Panc1 (cell line): Measurements from ENCODE around the gene MT1H. TPM values are rescaled to one million over a fixed set of nuclear protein-coding genes. Genes with fewer than 3 reads are reported as not detected.

ENCODE experiments used
- ATAC-seq: fragments of 200-7000 bp; cut with Tn5 transposase; 2 replicates; pipeline ENCODE4 v1.9.1; 2020; ENCODE audit warnings: mild to moderate bottlenecking, moderate library complexity
- BruUV-seq: library from RNA; stranded (reverse); fragments of 400-500 nt; replicated peaks from 2 replicates; lab custom pipeline; 2021; lab: Mats Ljungman, UMichigan
- CTCF ChIA-PET: fragments of 300-600 bp; sonication (Branson Sonifier 250); formaldehyde crosslinking; loops from one replicate; lab custom pipeline; 2022; ENCODE audit warnings: antibody characterized with exemption; lab: Charles Lee
- POLR2A ChIA-PET: fragments of 300-600 bp; sonication (Branson Sonifier 250); formaldehyde crosslinking; loops from one replicate; lab custom pipeline; 2022; ENCODE audit warnings: antibody characterized with exemption; lab: Charles Lee
- DNase-seq: peaks from one replicate; pipeline ENCODE4 v3.0.0-alpha.2; 2010; ENCODE audit warnings: low read depth, low spot score
- H3K27ac ChIP-seq: 2 replicates; pipeline ENCODE4 v1.5.1; 2011; ENCODE audit warnings: mild to moderate bottlenecking, low read length, inconsistent platforms
- H3K27me3 ChIP-seq: fragments of 200-500 bp; sonication (Bioruptor generic); 2 replicates; pipeline ENCODE4 v1.6.0; 2014; ENCODE audit warnings: low read length, inconsistent platforms; ENCODE audit not compliant: control insufficient read depth, insufficient read depth
- H3K36me3 ChIP-seq: fragments of 200-500 bp; sonication (Bioruptor generic); 2 replicates; pipeline ENCODE4 v1.5.1; 2014; ENCODE audit warnings: inconsistent platforms, mild to moderate bottlenecking, low read length, moderate library complexity; ENCODE audit not compliant: control insufficient read depth, insufficient read depth
- H3K4me1 ChIP-seq: 2 replicates; pipeline ENCODE4 v1.5.1; 2011; ENCODE audit warnings: inconsistent platforms, mild to moderate bottlenecking, low read length, moderate library complexity; ENCODE audit not compliant: control insufficient read depth, insufficient read depth
- H3K4me3 ChIP-seq, 2 experiments: 2 replicates each; pipeline ENCODE4 v1.5.1; 2011 to 2012; ENCODE audit warnings: low read depth in 2 of 2, low read length in 2 of 2, mild to moderate bottlenecking in 2 of 2, inconsistent platforms in 1 of 2, moderate library complexity in 1 of 2
- H3K9me3 ChIP-seq: fragments of 200-500 bp; sonication (Bioruptor generic); 2 replicates; pipeline ENCODE4 v1.5.1; 2014; ENCODE audit warnings: low read depth, mild to moderate bottlenecking, inconsistent platforms, low read length, moderate library complexity; ENCODE audit not compliant: control insufficient read depth, insufficient read depth
- POLR2AphosphoS5 ChIP-seq: IDR thresholded peaks from 2 replicates; pipeline ENCODE4 v1.6.1; 2012; ENCODE audit warnings: mild to moderate bottlenecking, low read depth, low read length, moderate library complexity
- SIN3A ChIP-seq: IDR thresholded peaks from 2 replicates; pipeline ENCODE4 v1.6.1; 2012; ENCODE audit warnings: low read depth, mild to moderate bottlenecking, low read length, moderate library complexity, borderline replicate concordance; ENCODE audit not compliant: insufficient read depth
- TCF7L2 ChIP-seq: IDR thresholded peaks from 2 replicates; pipeline ENCODE4 v1.6.1; 2011; ENCODE audit warnings: mild to moderate bottlenecking, low read depth, low read length, inconsistent platforms
- in situ Hi-C: cut with HindIII; loops from 2 replicates; pipeline ENCODE4 v1.10.0; 2016; ENCODE audit warnings: low sequenced_read_pairs, low pct_unique_long_range_greater_than_20kb
- intact Hi-C: fragments of 100-400 bp; cut with micrococcal nuclease; formaldehyde crosslinking; loops from one replicate; pipeline ENCODE4 v1.10.0; 2022; ENCODE audit not compliant: unreplicated experiment
- total RNA-seq: library from RNA; stranded (reverse); gene quantifications from one replicate; pipeline ENCODE4 v1.2.1, GENCODE V29; 2021; ENCODE audit not compliant: unreplicated experiment
- TF ChIP-seq, protein P1 (sequence below), 2 experiments: IDR thresholded peaks; 2 replicates each; pipeline ENCODE4 v1.6.1; 2011 to 2012; ENCODE audit warnings: low read depth in 2 of 2, control low read depth in 1 of 2, low read length in 1 of 2, mild to moderate bottlenecking in 1 of 2, moderate library complexity in 1 of 2; ENCODE audit not compliant: insufficient read depth in 1 of 2
- TF ChIP-seq, protein P2 (sequence below): fragments of 450-650 bp; IDR thresholded peaks from 2 replicates; pipeline ENCODE4 v1.5.1; 2017; ENCODE audit warnings: mild to moderate bottlenecking

The MT1H gene
- total RNA-seq, 1 experiment from 2014 or later: not detected

DNA sequence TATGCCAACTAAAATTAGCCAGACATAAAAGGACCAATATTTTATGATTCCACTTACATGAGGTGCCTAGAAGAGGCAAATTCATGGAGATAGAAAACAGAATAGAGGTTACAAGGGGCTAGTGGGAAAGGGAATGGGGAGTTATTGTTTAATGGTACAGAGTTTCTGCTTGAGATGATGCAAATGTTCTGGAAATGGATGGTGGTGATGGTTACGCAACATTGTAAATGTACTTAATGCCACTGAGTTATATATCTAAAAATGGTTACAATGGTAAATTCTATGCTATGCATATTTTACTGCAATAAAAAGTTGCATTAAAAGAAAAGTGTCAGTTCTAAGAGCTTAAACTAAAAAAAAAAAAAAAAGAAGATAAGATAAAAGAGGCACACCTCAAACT lies 30.6 kb downstream of the MT1H start:
- Histone ChIP-seq H3K4me1 (no peaks in the 10 kb centered on the region), H3K9me3 (peaks cover 3% of the 10 kb centered on the region; the same call in 1 of the 2 replicates), H3K27ac (no peak overlapping the region), H3K4me3 (no peak overlapping the region), H3K36me3 (no peaks in the 10 kb centered on the region), H3K27me3 (no peaks in the 10 kb centered on the region)
- intact Hi-C loops: loop anchor here (5.0 kb wide), 2 partner anchors 93 to 188 kb away; partner anchors contain the start of gene MT2A
- in situ Hi-C loops: no loop called here
- TF ChIP-seq POLR2AphosphoS5 (no peak), TCF7L2 (no peak)
- TF ChIP-seq, protein P1, sequence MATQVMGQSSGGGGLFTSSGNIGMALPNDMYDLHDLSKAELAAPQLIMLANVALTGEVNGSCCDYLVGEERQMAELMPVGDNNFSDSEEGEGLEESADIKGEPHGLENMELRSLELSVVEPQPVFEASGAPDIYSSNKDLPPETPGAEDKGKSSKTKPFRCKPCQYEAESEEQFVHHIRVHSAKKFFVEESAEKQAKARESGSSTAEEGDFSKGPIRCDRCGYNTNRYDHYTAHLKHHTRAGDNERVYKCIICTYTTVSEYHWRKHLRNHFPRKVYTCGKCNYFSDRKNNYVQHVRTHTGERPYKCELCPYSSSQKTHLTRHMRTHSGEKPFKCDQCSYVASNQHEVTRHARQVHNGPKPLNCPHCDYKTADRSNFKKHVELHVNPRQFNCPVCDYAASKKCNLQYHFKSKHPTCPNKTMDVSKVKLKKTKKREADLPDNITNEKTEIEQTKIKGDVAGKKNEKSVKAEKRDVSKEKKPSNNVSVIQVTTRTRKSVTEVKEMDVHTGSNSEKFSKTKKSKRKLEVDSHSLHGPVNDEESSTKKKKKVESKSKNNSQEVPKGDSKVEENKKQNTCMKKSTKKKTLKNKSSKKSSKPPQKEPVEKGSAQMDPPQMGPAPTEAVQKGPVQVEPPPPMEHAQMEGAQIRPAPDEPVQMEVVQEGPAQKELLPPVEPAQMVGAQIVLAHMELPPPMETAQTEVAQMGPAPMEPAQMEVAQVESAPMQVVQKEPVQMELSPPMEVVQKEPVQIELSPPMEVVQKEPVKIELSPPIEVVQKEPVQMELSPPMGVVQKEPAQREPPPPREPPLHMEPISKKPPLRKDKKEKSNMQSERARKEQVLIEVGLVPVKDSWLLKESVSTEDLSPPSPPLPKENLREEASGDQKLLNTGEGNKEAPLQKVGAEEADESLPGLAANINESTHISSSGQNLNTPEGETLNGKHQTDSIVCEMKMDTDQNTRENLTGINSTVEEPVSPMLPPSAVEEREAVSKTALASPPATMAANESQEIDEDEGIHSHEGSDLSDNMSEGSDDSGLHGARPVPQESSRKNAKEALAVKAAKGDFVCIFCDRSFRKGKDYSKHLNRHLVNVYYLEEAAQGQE (IDR thresholded peaks at IDR 0.05; ENCODE audit: insufficient read depth in 1 of 2, low read depth in 2 of 2, low read length in 1 of 2): no peak
- TF ChIP-seq, protein P2, sequence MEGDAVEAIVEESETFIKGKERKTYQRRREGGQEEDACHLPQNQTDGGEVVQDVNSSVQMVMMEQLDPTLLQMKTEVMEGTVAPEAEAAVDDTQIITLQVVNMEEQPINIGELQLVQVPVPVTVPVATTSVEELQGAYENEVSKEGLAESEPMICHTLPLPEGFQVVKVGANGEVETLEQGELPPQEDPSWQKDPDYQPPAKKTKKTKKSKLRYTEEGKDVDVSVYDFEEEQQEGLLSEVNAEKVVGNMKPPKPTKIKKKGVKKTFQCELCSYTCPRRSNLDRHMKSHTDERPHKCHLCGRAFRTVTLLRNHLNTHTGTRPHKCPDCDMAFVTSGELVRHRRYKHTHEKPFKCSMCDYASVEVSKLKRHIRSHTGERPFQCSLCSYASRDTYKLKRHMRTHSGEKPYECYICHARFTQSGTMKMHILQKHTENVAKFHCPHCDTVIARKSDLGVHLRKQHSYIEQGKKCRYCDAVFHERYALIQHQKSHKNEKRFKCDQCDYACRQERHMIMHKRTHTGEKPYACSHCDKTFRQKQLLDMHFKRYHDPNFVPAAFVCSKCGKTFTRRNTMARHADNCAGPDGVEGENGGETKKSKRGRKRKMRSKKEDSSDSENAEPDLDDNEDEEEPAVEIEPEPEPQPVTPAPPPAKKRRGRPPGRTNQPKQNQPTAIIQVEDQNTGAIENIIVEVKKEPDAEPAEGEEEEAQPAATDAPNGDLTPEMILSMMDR: no peak
- ChIA-PET CTCF (interaction anchor here (0.6 kb wide), 3 partner anchors 39 to 100 kb away, joined by 3 to 5 read pairs (median 4); no protein-coding TSS in a partner anchor), POLR2A (no interaction called here)
- DNase-seq (no peak), ATAC-seq (no peak)
- BruUV-seq: no TSS peak

DNA sequence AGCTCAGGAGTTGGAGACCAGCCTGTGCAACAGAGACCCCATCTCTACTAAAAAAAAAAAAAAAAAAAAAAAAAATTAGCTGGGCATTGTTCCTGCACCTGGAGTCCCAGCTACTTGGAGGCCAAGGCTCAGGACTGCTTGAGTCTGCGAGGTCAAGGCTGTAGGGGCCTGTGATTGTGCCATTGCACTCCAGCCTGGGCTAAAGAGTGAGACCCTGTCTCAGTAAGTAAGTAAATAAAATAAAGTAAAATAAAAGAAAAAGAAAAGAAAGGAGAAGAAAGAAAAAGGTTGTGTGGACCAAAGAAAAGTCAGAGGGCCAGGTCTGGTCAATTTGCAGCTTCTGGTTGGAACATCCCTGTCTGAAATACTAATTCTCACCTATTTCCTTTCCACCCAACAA lies 31.0 kb downstream of the MT1H start:
- Histone ChIP-seq H3K9me3 (peaks cover 3% of the 10 kb centered on the region; the same call in 1 of the 2 replicates), H3K4me1 (no peaks in the 10 kb centered on the region), H3K4me3 (no peak overlapping the region), H3K27ac (no peak overlapping the region), H3K36me3 (no peaks in the 10 kb centered on the region), H3K27me3 (no peaks in the 10 kb centered on the region)
- intact Hi-C loops (loop anchor here (5.0 kb wide), 2 partner anchors 93 to 188 kb away; partner anchors contain the start of gene MT2A), in situ Hi-C loops (no loop called here)
- DNase-seq (no peak), ATAC-seq (no peak)
- POLR2A ChIA-PET: no interaction called here
- CTCF ChIA-PET: interaction anchor here (0.6 kb wide), 3 partner anchors 40 to 100 kb away, joined by 3 to 5 read pairs (median 4); no protein-coding TSS in a partner anchor
- no peak for TF ChIP-seq TCF7L2
- BruUV-seq: no TSS peak

DNA sequence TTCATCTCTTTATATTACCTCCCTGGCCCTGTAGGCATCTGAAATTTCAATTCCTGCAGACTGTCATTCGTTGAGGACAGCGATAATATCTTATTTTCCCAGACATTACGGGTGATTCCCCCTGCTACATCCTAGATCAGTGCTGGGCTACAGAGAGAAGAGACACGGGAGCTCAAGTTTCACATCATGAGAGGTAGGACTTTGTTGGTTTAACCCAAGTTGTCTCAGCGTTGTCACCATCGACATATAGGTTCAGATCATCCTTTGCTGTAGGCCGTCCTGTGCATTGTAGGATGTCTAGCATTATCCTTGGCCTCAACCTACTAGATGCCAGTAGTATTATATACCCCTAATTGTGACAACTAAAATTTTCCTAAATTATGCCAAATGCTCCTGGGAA lies 31.9 kb downstream of the MT1H start:
- Histone ChIP-seq H3K36me3 (no peaks in the 10 kb centered on the region), H3K27ac (no peak overlapping the region; the same call in 1 of the 2 replicates), H3K4me1 (no peaks in the 10 kb centered on the region), H3K9me3 (peaks cover 3% of the 10 kb centered on the region; the same call in 1 of the 2 replicates), H3K27me3 (no peaks in the 10 kb centered on the region), H3K4me3 (no peak overlapping the region)
- DNase-seq (no peak), ATAC-seq (no peak)
- intact Hi-C loops (loop anchor here (5.0 kb wide), 2 partner anchors 94 to 189 kb away; partner anchors contain the start of gene MT2A), in situ Hi-C loops (no loop called here)
- CTCF ChIA-PET: interaction anchor here (0.6 to 1.9 kb wide), 7 partner anchors 18 to 184 kb away, joined by 3 to 12 read pairs (median 5); no protein-coding TSS in a partner anchor
- TF ChIP-seq TCF7L2: no peak
- no peak for TF ChIP-seq SIN3A
- TF ChIP-seq, protein P1 (IDR thresholded peaks at IDR 0.05; ENCODE audit: insufficient read depth in 1 of 2, low read depth in 2 of 2, low read length in 1 of 2): no peak
- TF ChIP-seq, protein P2: no peak
- no peak for TF ChIP-seq POLR2AphosphoS5
- no TSS peak for BruUV-seq
- POLR2A ChIA-PET: interaction anchor here (0.7 kb wide), 1 partner anchor 24 kb away, joined by 6 read pairs; no protein-coding TSS in a partner anchor
